ENCODE data around the gene ZYX.
A peak's percentile ranks its signal among the peaks of the same experiment; 100 is the strongest.

ZYX gene

DNA sequence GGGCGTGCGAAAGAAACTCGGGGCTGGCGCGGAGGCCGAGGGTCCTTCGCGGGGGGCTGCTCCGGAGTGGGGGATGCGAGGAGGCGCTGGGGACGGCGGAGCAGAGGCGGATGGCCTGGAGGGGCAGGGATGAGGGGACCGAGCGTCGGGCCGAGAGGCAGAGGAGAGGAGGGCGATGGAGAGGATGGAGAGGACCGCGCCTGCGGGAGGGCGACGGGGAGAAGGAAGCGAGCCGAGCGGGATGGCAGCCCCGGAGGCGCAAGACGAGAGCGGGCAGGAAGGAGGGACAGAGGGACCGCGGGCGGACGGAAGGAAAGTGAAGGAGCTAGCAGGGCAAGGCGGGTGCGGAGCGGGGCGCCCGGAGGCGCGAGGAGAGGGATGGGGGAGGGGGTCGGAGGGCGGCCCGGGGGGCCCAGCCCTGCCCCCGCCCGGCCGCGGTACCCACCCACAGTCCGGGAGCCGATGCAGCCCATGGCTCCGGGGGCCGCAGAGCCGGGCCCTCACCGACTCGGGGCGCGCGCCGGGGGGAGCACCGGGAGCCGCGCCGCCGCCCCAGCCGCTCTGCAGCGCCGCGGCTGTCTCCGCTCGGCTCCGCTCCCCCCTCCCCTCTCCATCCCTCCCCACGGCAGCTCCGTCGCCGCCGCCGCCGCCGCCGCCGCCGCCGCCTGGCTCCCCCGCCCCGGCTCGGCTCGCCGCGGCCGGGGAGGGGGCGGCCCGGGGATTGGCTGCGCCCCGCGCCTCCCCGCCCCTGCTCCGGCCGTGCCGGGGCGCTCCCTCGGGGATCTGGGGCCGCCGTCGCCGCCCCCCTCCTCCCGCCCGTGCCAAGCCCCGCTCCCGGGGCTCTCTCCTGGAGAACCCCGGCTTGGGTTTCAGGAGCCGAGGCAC lies 18.8 kb upstream of the ZYX start, which contains the start of gene FAM131B:
FAM131B (minus strand) TSS at position 583 of the 885 bp plus-strand sequence; CDS start at position 473, 110 bp downstream.
- DNase-seq = no peak

DNA sequence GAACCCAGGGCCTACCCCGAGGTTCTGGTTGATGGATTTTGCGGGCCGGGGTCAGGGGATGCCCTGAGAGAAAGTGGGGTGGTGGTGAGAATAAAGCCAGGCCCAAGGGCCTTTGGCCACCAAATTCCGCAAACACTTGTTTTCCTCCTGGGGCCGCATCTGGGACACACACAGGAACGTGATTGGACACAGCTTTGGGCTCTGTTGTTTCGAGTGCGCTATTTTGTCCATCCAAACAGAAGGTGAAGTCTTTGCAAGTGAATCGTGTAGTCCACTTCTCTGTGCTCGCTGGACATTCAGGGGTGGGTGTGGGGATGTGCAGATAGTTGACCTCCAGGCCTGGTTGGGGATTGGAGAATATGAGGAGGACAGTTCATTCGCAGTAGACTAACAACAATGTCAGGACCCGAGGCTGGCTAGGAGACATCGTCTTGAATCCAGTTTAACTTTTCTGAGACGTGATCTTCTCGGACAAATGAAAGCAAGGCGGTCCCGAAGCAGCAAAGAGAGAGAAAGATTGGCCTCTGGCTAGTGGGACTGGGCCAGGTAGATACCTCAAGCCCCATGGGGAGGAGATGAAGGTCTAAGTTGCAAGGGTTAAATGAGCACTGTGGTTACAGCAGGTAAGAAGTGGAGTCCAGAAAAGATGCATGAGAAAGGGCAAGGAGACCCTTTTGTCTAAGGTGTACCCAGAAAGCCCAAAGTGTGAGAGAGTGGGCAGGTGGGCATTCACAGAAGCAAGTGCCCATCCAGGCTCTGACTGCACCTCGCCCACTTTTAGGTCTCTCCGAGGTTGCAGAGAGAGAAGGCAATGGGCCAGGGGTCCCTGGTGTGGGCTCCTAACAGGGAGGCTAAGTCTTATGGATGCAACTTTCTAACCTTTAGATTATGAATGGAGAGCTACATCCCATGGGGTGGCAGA lies 17.9 kb upstream of the ZYX start:
- no peak for DNase-seq

DNA sequence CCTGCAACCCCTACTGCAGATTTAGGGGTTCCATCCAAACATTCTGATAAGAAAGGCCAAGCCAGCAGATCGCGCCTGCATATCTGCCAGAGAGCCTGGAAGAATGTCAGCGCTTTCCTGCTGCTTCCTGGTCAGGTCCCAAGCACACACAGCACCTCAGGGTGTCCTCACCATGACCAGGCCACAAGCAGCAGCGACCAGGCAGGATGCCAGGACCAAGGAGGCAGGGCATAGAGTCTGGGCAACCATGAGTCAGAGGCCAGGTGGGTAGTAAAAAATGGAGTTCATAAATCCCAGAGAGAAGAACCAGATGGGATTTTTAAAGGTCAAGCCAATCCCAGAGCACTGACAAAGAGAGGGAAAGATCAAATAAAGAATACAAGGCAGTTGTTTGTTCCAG lies 13.2 kb upstream of the ZYX start:
- peak; percentile 32 for DNase-seq

DNA sequence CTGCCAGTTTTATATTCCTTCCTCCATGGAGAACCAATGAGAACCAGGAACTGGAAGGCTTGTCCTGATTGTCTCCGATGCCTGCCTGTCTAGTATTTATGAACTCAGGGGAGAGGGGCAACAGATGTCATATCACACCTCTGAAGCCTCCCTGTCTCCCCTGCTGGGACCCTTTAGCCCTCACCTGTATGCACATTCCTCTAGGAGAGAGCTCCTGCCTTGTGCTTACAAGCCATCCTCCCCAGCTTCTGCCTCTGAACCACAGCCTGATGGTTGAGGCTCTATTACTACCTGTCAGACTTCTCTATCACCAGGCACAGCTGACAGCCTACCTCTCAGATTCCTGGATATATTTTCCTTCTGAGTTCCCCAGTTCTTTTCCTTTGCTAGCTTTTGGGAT lies 12.8 kb upstream of the ZYX start:
- DNase-seq = no peak

DNA sequence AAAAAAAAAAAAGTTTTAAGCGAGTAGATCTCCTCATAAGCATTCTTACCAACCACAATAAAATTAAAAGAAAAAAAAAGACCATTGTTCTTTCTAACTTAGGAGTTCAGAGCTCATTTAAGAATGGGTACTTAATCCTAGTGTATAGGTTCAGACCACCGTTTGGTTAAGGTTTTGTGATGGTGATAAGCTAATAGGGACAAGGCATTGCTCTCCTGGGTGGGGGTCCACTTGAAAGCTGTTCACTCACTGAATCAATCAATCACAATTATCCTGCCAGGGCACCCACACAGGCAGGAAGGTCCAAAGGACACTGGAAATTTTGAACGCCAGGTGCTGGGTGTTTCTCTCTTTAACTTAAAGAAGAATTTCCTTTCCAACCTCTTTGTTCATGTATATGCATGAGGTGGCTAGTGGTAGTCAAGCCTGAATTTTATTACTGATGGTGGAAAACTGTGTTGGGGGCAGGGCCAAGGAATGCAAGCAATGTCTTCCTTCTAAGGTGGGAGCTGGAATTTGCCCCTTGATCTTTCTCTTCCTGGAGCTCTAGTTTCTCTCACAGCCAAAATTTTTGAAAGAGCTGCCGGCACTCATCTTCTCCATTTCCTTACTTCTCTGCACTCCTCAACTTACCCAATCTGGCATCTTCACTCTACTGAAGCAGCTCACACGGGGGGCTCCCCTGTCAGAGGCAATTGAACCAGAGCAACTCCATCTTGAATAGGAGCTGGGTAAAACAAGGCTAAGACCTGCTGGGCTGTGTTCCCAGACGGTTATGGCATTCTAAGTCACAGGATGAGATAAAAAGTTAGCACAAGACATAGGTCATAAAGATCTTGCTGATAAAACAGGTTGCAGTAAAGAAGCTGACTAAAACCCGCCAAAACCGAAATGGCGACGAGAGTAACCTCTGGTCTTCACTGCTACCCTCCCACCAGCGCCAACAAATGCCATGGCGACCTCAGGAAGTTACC lies 11.2 kb upstream of the ZYX start:
- no peak for DNase-seq

DNA sequence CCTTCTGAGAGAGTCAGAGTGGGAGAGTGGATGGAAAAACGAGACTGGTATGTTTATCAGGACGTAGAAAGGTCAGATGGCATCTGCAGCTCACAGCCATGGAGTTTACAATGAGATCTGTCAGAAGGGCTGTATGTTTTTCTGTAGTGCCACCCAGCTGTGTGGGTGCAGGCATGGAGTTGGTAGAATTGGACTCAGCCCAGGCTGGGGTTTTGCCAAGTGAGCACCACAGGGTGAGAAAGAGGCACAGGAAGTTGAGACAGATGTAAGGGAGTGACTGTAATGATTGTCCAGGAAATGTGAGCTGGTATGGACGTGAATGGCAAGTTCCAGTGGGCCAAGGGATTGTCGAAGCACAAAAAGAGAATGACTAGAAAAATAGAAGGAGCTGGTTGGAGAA lies 9.1 kb upstream of the ZYX start:
- no peak for DNase-seq

DNA sequence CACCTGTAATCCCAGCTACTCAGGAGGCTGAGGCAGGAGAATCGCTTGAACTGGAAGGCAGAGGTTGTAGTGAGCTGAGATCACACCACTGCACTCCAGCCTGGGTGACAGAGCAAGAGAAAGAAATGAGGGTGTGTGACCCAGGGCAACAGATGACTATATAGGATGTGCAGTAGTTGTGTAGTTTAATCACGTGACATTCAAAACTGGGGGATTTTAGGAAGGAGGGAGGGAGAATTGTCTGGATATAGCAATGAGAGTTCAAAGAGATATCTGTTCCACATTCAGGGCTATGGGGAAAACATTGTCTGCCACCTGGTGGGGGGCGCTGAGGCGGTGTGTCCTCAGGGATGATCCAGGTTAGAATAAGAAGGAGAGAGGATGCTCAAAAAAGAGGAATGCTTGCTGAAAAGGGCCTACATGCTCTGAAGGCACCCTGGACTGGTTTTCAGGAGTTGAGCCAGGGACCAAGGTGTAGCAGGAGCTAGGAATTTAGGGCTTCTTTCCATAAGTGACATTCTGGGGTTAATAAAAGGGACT lies 7.8 kb upstream of the ZYX start:
- DNase-seq = no peak

DNA sequence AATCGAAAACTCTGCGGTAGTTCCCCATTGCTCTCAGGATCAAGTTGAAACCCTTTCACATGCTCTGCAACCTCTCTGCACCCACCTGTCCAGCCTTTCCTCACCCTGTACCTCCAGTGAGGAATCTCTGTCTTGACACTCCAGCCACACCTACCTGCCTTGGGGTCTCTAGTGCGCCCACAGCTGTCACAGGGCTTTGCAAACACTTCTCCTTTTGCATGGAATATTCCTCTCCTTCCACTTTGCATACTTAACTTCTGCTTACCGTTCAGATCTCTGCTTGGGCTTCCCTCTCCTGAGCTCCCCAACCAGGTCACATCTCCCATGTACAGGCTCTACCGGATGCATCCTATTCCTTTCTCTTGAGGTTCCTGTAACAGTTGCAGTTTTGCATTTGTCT lies 6.6 kb upstream of the ZYX start:
- DNase-seq = no peak

DNA sequence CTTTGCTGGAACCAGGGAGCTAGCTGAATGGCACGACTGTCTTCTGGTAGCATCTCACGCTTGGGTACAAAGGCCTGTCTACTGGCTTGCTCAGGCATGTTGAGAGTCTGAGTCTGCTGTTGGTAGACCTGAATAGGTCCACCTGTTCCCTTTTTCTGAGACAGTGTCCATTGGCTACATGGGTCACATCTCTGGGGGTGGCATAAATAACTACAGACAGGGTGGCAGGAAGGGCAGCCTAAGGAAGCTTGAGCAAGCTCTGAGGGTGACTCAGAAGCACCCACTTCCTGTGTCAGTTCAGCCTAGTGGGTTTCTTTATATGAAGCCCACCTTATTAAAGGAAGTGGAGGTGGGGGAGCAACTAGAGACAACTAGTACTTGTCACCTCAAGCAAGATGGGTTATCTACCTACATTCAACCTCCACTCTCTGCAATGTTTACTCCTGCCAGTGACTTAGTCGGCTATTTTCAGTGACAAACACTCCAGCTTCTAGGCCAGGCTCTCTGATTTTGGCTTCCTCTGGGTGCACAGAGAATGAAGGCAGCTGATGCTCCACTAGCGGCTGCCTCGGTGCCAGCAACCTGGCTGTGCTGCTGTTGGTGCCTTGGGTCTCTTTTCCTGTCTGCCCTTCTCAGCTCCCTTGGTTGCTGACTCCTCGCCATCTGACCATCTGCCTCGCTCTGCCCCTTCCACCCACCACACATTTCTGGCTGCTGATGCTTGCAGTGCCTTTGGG lies 5.7 kb upstream of the ZYX start:
- DNase-seq = no peak

DNA sequence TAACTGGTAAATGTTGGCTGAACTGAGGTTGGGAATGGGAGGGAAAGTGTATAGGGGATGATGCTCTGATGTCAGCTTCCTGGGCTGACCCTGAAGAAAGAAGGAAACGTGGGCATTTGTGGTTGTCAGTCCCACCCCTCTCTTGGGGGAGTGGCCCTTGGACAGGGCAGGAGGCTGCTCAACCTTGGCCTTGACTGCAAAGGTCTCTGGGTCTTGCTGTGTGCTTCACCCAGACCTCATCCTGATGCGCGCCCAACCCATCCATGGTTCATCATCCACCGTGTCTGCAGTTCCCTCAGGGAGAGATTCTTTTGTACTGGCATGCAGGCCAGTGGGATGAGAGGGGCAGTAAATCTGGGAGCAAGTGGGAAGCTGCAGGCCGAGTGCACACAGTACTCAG lies 4.7 kb upstream of the ZYX start:
- DNase-seq = no peak

DNA sequence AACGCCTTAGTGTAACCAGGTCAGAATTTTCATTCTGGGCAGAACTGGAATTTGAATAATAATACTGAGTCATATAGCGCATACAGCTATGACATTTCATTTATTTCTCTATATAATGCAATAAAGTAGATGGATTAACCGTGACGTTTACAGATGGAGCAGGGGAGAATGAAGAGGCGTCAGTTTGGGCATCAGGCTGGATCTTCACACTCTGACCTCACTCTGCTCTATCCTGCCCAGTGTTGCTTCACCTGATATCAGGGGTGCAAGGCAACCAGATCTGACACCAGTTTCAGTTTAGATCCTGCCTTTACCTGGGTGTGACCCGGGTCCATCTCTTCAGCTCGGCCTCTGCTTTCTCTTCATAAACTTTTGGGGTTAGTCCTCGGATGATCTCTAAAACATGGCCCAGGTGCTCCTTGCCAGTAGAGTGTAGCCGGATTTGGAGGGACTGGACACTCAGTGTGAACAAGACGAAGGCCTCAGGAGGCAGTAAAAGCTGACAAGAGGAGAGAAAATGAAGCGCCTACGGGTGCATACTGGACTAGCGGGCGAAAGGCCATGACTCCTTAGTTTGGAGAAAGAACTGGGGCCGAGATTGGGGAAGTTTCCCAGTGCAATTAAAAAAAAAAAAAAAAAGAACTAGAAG lies 1.4 kb upstream of the ZYX start:
- DNase-seq = no peak

DNA sequence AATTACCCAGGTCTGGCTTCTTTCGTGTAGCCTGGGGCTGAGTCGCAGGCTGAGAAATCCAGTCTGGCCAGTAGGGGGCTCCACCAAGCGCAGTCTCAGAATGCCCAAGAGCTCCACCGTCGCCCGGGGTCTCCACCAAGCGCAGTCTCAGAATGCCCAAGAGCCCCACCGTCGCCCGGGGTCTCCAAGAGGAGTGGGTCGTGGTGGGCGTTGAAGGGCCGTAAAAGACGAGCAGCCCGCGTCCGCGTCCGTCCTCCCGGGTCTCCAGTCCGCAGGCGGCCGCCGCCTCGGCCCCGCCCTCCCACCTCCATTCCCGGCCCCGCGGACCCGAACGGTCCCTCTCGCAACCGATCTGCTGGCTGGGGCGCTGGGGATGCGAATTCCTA lies 892 bp upstream of the ZYX start:
- DNase-seq = peak; percentile 63

DNA sequence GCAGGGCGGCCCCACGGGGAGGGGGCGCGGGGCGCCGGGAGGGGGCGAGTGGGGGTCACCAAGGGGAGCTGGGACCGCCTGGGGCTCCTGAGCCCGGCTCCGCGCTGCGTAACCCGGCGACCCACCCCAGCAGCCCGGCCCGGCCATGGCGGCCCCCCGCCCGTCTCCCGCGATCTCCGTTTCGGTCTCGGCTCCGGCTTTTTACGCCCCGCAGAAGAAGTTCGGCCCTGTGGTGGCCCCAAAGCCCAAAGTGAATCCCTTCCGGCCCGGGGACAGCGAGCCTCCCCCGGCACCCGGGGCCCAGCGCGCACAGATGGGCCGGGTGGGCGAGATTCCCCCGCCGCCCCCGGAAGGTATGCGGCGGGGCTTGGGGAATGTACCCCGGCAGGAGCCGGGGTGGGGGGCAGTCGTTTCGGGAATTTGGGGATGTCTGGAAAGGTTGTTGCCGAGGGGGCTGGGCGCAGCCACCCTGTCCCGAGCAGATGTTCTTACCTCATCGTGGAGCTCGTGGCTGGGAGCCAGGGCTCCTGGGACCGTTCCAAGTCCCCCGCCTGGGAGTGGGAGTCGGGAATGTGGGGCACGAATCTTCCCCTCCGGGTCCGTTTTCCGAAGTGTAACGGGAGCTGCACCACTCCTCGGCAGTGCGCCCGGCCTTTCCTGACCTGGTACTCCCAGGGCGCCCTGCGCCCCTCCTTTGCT lies 431 bp downstream of the ZYX start:
- DNase-seq = peak; percentile 41

DNA sequence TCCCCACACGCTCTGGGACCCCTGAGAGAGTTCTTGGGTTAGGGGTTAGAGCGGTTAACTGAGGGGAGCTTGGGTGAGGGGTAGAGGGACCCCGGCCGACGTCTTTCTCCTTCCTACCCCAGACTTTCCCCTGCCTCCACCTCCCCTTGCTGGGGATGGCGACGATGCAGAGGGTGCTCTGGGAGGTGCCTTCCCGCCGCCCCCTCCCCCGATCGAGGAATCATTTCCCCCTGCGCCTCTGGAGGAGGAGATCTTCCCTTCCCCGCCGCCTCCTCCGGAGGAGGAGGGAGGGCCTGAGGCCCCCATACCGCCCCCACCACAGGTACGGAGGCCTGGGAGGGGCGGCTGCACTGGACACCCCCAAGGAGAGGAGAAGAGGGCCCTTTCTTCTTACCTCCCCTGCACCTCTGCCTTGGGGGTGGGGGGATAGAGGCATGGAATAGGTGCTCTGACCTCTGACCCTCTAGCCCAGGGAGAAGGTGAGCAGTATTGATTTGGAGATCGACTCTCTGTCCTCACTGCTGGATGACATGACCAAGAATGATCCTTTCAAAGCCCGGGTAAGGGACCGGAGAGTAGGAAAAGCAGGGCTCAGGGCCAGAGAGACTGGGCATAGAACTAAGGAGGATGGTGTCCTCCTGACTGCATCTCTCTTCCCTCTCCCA lies 1.1 kb downstream of the ZYX start:
- no peak for DNase-seq

DNA sequence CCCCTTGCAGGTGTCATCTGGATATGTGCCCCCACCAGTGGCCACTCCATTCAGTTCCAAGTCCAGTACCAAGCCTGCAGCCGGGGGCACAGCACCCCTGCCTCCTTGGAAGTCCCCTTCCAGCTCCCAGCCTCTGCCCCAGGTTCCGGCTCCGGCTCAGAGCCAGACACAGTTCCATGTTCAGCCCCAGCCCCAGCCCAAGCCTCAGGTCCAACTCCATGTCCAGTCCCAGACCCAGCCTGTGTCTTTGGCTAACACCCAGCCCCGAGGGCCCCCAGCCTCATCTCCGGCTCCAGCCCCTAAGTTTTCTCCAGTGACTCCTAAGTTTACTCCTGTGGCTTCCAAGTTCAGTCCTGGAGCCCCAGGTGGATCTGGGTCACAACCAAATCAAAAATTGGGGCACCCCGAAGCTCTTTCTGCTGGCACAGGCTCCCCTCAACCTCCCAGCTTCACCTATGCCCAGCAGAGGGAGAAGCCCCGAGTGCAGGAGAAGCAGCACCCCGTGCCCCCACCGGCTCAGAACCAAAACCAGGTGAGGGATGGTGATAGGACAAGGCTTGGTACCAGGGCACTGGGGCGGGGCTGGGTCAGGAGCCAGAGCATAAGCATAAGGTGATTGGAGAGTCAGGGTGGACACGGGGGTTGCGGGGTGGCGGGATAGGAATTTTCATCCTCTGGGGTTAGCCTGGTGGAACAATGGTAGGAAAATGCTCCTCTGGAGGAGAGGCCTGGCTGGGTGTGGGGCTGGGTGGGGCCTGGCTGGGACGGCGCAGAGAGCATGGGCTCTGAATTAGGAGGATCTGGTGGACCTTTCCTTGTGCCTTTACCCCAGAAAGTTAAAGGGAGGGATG lies 1.9 kb downstream of the ZYX start:
- DNase-seq = no peak

DNA sequence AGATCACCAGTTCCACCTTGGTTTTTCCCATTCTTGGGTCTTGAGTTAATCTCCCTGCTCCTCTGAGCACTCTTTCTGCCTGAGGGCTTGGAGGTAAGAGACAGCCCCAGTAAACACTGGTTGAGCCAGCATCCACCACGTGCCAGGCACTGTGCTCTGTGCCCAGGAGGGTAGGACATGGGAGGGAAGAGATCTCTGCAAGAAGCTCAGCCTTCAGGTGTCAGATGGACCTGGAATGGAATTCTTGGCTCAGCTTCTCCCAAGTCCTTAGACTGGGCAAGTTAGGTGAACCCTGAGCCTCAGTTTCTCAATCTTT lies 2.5 kb downstream of the ZYX start:
- DNase-seq = no peak

DNA sequence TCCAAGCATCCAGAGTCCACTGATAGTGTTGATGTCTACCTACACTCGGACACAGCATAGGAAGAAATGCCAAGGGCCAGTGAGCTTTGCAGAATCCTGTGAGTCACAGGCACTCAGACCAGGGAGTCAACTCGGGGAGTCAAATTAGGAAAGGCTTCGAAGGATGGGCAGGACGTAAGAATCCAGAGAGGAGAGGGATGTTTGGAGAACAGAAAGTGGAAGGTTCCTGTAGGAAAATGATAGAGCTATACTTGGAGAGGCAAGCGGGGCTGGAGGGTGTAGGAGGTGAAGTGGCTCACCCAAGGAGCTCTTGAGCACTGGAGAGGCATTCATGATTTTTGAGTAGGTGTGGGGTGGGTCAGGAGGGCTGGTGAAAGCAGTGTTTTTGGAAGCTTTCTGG lies 3.0 kb downstream of the ZYX start:
- no peak for DNase-seq

DNA sequence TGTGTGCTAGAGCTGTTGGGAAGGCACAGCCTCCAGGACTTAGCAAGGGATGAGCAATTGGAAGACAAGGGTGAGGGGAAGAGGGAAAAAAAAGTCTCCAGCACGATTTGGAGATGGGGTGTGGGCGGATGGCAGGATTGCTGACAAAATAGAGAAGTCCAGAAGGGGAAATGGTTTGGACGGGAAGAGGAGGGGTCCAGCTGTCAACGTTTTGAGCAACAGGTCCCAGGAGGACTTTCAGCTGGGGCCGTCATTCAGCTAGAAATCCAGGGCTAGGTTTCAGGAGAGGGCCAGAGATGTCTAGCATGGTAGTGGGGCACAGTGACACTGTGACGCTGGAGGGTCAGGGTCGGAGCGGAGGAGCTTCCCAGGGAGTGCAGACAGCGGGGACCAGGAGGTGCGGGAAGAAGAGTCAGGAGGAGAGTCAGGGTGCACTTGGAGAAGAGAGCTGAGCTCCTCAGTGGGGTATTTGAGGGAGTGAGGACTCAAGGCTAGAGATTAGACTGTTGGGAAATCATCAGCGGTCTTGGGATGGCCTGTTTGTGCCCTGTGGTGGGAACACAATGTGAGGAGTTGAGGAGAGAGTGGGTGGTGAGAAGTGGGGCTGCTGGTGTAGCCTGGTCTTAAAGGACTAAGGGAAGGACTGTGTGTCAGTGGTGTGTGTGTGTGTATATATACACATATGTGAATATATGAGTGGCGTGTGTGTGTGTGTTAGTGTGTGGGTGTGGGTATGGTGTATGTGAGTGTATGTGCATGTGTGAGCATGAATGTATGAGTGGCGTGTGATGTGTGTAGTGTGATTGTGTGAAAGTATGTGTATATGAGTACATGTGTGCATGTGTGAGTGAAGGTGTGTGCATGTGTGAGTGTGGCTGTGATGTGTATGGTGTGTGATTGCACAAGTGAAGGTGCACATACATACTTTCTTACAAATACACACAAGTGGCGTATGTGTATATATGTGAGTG lies 3.8 kb downstream of the ZYX start:
- DNase-seq = no peak
